Lung (tissue), 12 donors: ENCODE results near the gene VIP. TPM values are rescaled to one million over a fixed set of nuclear protein-coding genes. Genes with fewer than 3 reads are reported as not detected.

Source experiments
- ATAC-seq: fragments of 200-7000 bp; cut with Tn5 transposase; one replicate; pipeline ENCODE4 v1.9.1; 2020; ENCODE audit warnings: moderate number of reproducible peaks; ENCODE audit not compliant: insufficient read depth, low FRiP score
- DNase-seq, 3 donors: peaks; one replicate each; pipeline ENCODE4 v3.0.0-alpha.2; 2013 to 2017
- H3K27ac ChIP-seq, 2 donors: one replicate each; pipeline ENCODE4 v1.5.1; 2013; ENCODE audit warnings: mild to moderate bottlenecking in 2 of 2, moderate library complexity in 2 of 2, control low read depth in 1 of 2, inconsistent platforms in 1 of 2, low read depth in 1 of 2, low read length in 1 of 2
- H3K27me3 ChIP-seq, 3 donors: one replicate each; pipeline ENCODE4 v1.5.1; 2013; ENCODE audit warnings: low read length in 2 of 3; ENCODE audit not compliant: control insufficient read depth in 3 of 3, insufficient read depth in 3 of 3
- H3K36me3 ChIP-seq, 4 donors: one replicate each; pipeline ENCODE4 v1.5.1; 2013; ENCODE audit warnings: low read length in 4 of 4, mild to moderate bottlenecking in 1 of 4, moderate library complexity in 1 of 4; ENCODE audit not compliant: control insufficient read depth in 4 of 4, insufficient read depth in 4 of 4
- H3K4me1 ChIP-seq, 5 donors: one replicate each; pipeline ENCODE4 v1.5.1; 2013; ENCODE audit warnings: low read length in 5 of 5, mild to moderate bottlenecking in 2 of 5, moderate library complexity in 1 of 5; ENCODE audit not compliant: control insufficient read depth in 5 of 5, insufficient read depth in 5 of 5
- H3K4me3 ChIP-seq: one replicate; pipeline ENCODE4 v1.5.1; 2013; ENCODE audit warnings: mild to moderate bottlenecking, control low read depth, moderate library complexity
- H3K9ac ChIP-seq, 2 donors: one replicate each; pipeline ENCODE4 v1.5.1; 2013; ENCODE audit warnings: low read length in 2 of 2, control low read depth in 1 of 2; ENCODE audit not compliant: insufficient read depth in 1 of 2
- H3K9me3 ChIP-seq, 4 donors: one replicate each; pipeline ENCODE4 v1.5.1; 2013; ENCODE audit warnings: low read length in 3 of 4, mild to moderate bottlenecking in 1 of 4, moderate library complexity in 1 of 4; ENCODE audit not compliant: control insufficient read depth in 4 of 4, insufficient read depth in 3 of 4
- whole genome bisulfite sequencing, 2 donors: extraction: QIAGEN DNeasy Blood & Tissue Kit; methylation state at CpG; one replicate each; pipeline ENCODE4 v1.1.7; 2013; 5-methylcytosine and 5-hydroxymethylcytosine counted together
- polyA plus RNA-seq, 2 donors: library from polyadenylated mRNA; stranded (reverse); fragments of 200-250 nt; gene quantifications; one replicate each; pipeline ENCODE4 v1.2.1, GENCODE V29; 2013
- total RNA-seq, 2 donors: library from RNA; depleted of rRNA in 1 of 2; stranded (reverse); fragments of >200 nt in 1 of 2; gene quantifications; one replicate each; pipeline ENCODE4 v1.2.1, GENCODE V29; 2014 to 2021
- TF ChIP-seq, protein P1 (sequence below): IDR thresholded peaks from 2 replicates; pipeline ENCODE4 v1.5.1; 2012; ENCODE audit warnings: mild to moderate bottlenecking; ENCODE audit errors: control extremely low read depth, extremely low read depth
- donor health status: control.
- donor health status: control.
- donor health status: Bipolar disorder and iron deficiency.
- donor health status: healthy.
- donor health status: DM: yes; HTN: yes; CAD: no.

VIP gene
- total and polyA plus RNA-seq, 4 donors, result 0.35 to 13.0 (median 0.92) TPM

DNA sequence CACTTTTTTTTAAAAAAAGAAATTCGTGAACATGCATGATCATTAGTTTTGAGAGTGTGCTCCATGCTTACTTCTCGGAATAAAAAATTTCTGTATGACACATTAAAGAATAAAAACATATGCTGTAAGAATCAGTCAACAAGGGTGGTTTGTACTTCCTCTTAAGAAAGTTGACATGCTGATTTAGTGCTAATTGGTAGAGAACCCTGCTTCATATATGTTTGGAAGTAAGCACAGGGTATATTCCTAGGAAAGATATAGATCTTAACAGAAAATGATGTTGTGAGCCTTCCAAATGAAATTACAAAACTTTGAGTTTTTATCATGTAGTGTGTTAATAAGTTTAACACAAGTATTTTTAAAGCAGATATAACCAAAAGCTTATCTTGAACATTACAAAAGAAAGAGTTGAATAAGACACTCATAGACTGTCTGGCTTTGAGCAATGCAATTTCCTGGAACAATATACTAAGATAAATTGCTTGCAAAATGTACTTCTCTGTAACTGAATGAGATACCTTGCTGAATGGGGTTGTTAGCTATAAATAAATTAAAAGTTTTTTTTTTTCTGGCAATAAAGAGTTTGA is 13.8 kb upstream of the VIP start:
- 58 to 61% methylated on average over 2 of the region's 2 CpGs for WGBS, 2 donors
- no peaks in the 10 kb centered on the region for H3K4me1 ChIP-seq
- H3K4me3 ChIP-seq, result no peak overlapping the region
- no peak overlapping the region for H3K9ac ChIP-seq
- DNase-seq (no peak), ATAC-seq (no peak)
- TF ChIP-seq, protein P1, sequence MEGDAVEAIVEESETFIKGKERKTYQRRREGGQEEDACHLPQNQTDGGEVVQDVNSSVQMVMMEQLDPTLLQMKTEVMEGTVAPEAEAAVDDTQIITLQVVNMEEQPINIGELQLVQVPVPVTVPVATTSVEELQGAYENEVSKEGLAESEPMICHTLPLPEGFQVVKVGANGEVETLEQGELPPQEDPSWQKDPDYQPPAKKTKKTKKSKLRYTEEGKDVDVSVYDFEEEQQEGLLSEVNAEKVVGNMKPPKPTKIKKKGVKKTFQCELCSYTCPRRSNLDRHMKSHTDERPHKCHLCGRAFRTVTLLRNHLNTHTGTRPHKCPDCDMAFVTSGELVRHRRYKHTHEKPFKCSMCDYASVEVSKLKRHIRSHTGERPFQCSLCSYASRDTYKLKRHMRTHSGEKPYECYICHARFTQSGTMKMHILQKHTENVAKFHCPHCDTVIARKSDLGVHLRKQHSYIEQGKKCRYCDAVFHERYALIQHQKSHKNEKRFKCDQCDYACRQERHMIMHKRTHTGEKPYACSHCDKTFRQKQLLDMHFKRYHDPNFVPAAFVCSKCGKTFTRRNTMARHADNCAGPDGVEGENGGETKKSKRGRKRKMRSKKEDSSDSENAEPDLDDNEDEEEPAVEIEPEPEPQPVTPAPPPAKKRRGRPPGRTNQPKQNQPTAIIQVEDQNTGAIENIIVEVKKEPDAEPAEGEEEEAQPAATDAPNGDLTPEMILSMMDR, result no peak
- no peak overlapping the region for H3K27ac ChIP-seq
- no peaks in the 10 kb centered on the region for H3K27me3 ChIP-seq
- H3K36me3 ChIP-seq, result no peaks in the 10 kb centered on the region
- H3K9me3 ChIP-seq, result peaks cover 0 to 6% (median 0%) of the 10 kb centered on the region in 4 donors

- H3K4me3 ChIP-seq, result no peak overlapping the region
- ATAC-seq, result no peak
- 89 to 94% methylated on average over 4 of the region's 4 CpGs for WGBS, 2 donors
Observed at GRCh38 chr6:152745509-152746171, 5.0 kb upstream of the VIP start.

GRCh38 chr6:152746172-152746553 is 4.4 kb upstream of the VIP start:
- Histone ChIP-seq H3K9ac (no peak overlapping the region), H3K27me3 (no peaks in the 10 kb centered on the region), H3K9me3 (peaks cover 0 to 3% (median 0%) of the 10 kb centered on the region in 4 donors), H3K36me3 (no peaks in the 10 kb centered on the region), H3K4me3 (no peak overlapping the region), H3K27ac (no peak overlapping the region), H3K4me1 (no peaks in the 10 kb centered on the region)
- ATAC-seq (no peak), DNase-seq (no peak)
- TF ChIP-seq, protein P1, result no peak
- 75 to 78% methylated on average over 2 of the region's 2 CpGs for WGBS, 2 donors

More at GRCh38 chr6:152745509-152746171, 5.0 kb upstream of the VIP start:
- Histone ChIP-seq H3K36me3 (no peaks in the 10 kb centered on the region), H3K27me3 (no peaks in the 10 kb centered on the region), H3K9me3 (peaks cover 0 to 2% (median 0%) of the 10 kb centered on the region in 4 donors), H3K9ac (no peak overlapping the region), H3K27ac (no peak overlapping the region), H3K4me1 (no peaks in the 10 kb centered on the region)
- TF ChIP-seq, protein P1, result no peak
- DNase-seq, result no peak
